GM19035 (cell line): ENCODE results near the gene DPP7.
"Not testable (repeated sequence)": the region's sequence is repeated elsewhere in the genome, so short reads cannot be mapped to it uniquely, and the experiment has no call there.

Source experiments
- ATAC-seq: cut with Tn5 transposase; IDR thresholded peaks from one replicate; pipeline ENCODE4 v1.9.1; 2021; ENCODE audit not compliant: unreplicated experiment

Gene DPP7

DNA sequence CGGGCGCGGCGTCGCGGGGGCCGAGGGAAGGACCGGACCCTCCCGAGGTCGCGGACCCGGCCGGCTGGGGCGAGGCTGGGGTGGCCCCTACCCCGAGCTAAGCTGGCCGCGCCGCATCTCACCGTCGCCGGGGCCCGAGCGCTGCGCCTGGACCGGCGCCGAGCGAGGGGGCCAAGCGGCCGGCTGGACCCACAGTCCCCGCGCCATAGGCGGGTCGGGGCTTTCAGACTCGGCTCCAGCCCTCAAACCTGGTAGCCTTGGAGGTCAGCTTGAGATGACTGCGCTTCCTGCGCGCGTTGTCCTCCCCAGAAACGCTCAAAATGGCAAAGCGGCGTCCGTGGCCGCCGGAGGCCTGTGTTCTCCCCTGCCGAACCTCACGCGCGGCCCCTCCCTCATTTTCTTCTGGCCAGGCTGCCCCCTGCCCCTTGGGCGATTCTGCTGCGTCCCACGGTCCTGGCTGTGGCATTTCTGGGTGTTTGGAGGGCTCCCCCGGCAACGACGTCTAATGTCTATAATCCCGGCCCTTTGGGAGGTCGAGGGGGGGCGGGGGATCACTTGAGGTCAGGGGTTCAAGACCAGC lies 15.7 kb upstream of the DPP7 start:
- ATAC-seq = peak; percentile 21

DNA sequence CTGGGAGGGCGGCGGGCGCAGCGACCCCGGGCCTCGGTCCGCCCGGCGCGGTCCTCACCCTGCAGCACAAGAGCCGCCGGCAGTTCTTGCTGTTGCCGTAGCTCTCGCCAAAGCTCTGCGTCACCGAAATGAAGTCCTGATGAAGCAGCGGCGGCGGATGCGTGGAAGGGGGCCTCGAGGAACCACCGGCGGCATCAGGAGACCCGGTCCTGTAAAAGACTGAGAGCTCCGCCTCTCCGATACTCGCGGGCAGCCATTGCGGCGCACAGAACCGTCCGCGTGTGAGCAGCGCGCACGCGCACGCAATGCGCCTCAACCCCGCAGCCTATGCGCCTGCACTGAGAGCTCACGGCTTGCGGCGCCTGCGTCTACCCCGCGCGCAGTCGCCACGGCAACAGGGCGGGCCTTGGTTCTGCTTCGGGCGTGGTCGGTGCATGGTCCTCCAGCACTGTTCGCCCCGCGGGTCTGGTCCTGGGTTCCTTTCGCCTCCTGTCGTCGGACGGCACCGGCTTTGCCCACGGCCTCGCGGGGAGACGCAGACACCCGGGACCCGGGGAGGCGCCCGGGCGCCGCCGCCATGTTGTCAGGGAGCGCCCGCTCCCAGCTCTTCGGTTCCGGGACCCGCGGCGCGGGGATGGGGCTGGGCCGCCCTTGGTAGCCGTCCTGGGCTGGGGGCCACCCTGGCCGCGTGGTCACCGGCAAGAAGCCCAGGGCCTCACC lies 15.1 kb upstream of the DPP7 start:
- ATAC-seq = peak; percentile 76

DNA sequence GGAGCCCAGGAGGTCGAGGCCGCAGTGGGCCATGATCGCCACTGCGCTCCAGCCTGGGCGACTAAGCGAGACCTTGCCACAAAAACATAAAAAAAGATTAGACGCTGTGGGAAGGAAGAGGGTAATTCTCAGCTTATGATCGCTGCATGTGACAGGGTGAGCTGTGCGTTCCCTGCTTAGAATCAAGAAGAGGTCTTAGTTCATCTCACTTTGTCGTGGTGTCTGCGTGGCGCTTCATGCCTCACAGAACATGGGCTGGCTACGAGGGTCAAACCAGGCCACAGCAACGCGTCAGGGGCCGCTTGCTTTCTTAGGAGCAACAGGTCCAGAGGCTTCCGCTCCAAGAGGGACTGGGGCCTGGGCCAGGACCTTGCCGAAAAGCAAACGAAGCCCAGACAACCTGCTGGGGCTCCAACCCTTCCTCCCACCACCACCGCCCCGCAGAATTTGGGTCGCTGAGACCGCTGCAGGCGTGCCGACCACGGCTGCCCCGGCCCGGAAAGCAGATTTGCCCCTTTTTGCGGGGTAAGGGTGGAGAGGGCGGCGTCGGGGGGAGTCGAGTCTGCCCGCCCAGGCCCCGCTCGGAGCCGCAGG lies 14.4 kb upstream of the DPP7 start:
- ATAC-seq = peak; percentile 12

DNA sequence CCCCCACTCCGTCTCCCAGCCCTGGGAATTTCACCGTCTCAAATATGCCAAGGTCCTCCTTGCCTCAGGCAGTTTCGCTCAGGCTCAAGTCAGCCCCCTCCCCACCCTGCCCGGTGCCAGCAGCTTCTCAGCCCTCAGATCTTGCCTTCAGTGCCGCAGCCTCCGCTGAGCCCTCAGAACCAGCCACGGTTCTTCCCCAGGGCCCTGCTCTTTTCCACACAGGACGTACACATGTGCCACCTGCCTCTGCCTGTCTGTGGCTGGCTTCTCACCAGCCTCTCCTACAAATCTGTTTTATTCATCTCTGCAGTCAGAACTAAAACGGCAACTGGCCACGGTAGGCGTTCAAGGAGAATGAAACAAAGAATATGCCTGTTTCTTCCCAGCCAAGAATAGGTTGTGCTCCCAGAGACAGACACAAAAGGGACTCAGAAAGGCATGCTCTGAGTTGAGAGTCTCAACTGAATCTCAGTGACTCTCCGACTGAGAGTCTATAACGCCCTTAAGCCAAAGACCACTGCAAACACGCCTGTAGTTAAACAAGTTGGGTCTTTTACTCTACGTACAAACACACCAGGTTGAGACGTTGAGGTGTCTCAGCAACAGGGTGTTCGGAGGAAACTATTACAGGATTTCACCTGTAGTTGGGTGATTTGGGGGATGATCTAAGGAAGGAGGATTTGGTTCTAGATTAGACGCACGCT lies 13.8 kb upstream of the DPP7 start:
- no peak for ATAC-seq

DNA sequence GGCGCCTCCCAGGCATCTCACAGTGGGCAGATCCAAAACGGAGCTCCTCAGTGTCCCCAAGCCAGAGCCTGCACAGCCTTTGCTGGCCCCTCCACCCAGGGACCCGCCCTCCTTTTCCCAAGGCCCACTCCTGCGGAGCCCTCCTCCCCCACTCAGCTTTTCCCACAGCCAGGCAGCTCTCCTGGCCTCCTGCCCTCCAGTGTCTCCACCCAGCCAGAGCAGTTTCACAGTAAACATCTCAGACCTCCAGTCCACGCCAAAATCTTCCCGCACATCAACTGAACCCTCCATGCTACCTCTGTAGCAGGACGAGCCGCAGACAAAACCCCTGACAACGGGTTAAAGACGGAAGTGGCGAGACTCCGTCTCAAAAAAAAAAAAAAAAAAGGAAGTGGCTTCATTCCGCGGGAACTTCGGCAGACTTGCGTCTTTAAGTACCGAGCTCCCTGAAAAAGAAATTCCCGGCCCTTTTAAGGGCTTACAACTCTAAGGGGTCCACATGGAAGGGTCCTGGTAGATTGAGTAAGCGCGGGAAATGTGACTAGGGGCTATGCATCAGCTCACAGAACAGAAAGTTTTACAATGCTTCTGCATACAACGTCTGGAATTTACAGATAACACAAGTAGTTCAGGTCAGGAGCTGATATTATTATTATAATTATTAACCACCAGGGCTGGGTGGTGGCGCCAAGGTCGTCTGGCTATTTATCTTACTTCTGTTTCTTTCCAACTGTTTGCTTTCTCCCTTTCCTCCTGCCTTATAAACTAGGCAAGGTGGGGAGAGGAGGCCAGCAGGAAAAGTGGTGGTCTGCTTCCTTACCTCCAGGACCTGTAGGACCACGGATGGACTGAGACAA lies 13.0 kb upstream of the DPP7 start:
- ATAC-seq = no peak

DNA sequence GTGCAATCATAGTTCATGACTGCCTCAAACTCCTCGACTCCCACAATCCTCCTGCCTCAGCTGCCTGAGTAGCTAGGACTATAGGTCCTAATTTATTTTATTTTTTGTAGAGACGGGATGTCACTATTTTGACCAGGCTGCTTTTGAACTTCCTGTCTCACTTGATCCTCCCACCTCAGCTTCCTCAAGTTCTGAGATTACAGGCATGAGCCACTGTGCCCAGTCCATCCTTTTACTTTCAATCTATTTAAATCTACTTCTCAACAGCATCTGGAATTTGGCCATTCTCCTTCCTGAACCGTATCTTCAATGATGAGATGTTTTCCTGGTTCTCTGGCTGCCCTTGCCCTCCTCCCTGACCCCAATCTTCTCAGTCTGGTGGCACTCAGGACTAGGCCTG lies 12.3 kb upstream of the DPP7 start:
- ATAC-seq = no peak

DNA sequence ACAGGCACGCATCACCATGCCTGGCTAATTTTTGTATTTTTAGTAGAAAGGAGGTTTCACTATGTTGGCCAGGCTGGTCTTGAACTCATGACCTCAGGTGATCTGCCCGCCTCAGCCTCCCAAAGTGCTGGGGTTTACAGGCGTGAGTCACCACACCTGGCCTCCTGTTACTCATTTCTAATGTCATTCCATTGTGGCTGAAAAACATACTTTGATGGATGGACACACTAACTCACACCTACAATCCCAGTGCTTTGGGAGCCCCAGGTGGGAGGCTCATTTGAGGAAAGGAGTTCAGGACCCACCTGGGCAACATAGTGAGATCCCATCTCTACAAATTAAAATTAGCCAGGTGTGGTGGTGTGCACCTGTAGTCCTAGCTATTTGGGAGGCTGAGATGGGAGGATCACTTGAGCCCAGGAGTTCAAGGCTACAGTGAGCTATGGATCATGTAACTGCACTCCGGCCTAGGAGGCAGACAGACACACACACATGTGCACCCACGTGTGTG lies 9.5 kb upstream of the DPP7 start:
- not testable (repeated sequence) for ATAC-seq

DNA sequence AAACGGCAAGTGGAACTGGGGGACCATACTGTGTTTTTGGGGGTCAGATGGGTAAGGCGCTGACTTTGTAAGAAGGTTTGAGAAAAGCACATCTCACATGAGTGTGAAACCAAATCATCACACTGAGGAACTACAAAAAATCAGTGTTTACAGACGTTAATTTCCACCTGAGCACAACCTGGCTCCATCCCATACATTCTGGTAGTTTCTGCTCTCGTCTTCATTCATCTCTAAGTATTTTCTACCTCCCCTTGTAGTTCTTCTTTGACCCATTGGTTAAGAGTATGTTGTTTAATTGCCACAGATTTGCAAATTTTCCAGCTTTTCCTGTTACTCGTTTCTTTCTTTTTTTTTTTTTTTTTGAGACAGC lies 8.9 kb upstream of the DPP7 start:
- ATAC-seq = no peak

DNA sequence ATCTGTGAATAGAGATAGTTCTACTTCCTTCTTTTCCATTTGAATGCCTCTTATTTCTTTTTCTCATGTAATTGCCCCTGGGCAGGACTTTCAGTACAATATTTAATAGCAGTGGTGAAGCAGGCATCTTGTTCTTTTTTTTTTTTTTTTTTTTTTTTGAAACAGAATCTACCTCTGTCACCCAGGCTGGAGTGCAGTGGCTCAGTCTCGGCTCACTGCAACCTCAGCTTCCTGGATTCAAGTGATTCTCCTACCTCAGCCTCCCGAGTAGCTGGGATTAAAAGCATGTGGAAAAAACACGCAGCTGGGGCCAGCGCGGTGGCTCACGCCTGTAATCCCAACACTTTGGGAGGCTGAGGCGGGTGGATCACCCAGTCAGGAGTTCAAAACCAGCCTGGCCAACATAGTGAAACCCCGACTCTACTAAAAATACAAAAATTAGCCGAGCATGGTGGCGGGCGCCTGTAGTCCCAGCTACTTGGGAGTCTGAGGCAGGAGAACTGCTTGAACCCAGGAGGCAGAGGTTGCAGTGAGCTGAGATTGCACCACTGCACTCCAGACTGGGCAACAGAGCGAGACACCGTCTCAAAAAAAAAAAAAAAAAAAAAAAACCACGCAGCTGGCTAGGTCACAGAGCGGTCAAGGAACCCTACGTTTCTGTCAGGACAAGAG lies 8.4 kb upstream of the DPP7 start:
- not testable (repeated sequence) for ATAC-seq

DNA sequence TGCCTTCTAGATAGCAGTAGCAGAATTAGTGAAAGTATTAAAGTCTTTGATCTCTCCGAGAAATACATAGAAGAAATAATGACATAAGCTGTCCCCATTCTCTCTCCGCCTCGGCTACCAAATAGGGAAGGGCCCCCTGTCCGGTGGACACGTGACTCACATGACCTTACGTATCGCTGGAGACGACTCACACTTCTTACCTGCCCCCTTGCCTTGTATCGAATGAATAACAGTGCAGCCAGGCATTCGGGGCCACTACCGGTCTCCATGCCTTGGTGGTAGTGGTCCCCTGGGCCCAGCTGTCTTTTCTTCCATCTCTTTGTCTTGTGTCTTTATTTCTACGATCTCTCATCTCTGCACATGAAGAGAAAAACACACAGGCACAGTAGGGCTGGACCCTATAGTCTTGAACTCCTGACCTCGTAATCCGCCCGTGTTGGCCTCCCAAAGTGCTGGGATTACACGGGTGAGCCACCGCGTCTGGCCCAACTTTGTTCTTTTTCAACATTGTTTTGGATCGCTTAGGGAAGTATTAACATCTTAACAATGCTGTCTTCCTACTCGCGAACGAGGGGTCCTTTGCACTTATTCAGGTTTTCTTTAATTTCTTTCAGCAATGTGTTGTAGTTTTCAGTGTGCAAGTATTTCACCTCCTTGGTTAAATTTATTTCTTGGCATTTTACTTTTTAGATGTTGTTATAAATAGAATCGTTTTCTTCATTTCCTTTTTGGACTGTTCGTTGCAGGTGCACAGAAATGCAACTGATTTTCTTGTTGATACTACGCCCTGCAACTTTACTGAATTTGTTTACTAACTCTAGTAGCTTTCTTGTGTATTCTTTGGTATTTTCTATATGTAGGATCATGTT lies 7.6 kb upstream of the DPP7 start:
- not testable (repeated sequence) for ATAC-seq

DNA sequence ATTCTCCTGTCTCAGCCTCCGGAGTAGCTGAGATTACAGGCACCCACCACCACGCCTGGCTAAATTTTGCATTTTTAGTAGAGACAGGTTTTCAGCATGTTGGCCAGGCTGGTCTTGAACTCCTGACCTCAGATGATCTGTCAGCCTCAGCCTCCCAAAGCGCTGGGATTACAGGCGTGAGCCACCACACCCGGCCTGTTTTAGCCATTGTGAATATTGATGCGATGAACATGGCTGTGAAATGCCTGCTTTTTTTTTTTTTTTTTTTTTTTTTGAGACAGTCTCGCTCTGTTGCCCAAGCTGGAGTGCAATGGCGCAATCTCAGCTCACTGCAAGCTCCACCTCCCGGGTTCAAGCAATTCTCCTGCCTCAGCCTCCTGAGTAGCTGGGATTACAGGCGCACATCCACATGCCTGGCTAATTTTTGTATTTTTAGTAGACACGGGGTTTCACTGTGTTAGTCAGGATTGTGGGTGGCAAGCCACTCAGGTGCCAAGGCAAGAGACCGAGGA lies 3.6 kb upstream of the DPP7 start:
- ATAC-seq = not testable (repeated sequence)

DNA sequence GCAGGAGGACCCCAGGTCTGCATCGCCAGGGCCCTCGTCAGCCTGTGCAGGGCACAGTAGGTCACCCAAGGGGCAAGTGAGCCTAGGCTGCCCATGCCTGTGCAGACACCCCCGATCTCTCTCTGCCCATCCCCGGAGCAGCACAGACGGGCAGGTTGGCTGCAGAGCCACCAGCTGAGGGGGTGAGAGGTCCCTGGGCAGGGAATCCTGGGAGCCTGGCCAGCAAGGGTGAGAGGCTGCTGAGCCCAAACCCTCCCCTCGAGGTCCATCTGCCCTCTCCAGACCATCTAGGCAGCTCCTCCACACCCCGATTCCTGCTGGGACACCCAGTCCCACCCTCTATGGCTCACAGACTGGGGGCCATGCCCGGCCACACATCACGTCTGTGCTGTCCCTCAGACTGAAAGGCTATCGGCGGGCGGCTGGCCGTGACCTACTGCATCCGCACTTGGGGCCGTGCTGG lies 2.8 kb upstream of the DPP7 start:
- no peak for ATAC-seq

DNA sequence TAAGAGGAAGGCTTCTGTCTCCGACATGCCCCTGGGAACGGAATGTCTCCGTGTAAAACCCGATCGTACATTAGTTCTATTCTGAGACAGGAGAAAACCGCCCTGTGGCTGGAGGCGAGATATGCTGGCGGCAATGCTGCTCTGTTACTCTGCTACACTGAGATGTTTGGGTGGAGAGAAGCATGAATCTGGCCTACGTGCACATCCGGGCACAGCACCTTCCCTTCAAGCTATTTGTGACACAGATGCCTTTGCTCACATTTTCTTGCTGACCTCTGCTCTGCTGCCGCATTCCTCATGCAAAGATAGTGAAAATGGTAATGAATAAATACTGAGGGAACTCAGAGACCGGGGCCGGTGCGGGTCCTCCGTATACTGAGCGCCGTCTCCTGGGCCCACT lies 2.2 kb upstream of the DPP7 start:
- no peak for ATAC-seq

DNA sequence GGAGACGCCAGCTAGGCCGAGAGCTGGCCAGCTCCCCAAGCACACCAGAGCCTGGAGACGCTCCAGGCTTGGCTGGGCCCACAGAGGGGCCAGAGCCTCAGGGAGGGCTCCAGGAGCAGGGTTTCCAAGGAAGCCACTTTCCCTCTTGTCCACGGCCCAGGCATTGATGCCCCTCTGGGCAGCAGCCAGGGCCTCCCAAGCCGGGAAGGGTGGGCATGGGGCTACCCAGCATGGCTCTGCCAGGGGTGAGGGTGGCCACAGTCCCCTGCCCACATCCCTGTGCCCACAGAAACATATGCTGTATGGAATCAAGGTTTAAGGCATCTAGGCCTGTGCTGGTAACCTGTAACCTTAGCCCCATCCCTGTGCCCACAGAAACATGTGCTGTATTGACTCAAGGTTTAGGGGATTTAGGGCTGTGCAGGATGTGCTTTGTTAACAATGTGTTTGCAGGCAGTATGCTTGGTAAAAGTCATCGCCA lies 1.5 kb upstream of the DPP7 start:
- ATAC-seq = no peak

DNA sequence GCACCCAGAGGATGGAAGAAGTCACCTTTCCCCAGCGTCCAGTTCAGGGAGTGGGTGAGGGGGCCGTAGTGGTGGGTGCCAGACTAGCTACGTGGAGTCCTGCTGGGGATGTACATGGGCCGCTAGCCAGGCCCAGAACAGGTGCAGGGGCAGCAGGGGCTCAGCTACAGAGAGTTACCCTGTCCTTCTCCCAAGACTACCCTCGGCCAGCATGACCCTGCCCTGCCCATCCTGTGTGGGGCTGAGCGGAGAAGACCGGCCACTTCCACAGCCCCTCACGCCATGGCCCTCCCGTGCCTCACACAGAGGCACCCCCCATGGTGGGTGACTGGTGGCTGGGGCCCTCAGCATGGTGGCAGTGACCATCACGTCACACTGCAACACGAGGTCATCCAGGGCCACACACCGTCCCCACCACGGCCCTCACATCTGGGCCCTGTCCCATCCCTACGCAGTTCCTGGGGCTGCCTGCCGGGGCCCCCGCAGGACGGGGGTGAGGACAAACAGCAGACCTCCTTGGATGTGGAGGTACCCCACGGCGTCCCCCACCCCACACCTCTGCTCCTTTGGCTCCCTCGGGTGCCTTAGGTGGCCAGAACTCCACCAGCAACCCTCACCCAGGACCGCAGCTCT lies 977 bp upstream of the DPP7 start:
- no peak for ATAC-seq

DNA sequence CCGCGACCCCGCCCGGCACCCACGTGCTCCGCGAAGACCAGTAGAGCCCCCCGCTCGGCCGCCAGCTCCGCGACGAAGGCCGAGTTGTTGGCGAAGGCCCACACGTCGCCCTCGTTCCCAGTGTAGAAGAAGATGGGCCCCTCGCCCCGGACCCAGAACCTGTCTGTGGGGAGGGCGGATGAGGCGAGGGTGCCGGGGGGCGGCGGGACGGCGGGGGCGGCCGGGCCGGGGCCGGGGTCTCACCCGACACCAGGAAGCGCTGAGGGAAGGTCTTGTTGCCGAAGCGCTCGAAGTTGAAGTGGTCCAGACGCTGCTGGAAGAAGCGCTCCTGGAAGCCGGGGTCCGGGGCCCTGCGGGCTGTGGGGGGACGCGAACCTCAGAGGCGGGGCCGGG lies 317 bp downstream of the DPP7 start:
- ATAC-seq = no peak

DNA sequence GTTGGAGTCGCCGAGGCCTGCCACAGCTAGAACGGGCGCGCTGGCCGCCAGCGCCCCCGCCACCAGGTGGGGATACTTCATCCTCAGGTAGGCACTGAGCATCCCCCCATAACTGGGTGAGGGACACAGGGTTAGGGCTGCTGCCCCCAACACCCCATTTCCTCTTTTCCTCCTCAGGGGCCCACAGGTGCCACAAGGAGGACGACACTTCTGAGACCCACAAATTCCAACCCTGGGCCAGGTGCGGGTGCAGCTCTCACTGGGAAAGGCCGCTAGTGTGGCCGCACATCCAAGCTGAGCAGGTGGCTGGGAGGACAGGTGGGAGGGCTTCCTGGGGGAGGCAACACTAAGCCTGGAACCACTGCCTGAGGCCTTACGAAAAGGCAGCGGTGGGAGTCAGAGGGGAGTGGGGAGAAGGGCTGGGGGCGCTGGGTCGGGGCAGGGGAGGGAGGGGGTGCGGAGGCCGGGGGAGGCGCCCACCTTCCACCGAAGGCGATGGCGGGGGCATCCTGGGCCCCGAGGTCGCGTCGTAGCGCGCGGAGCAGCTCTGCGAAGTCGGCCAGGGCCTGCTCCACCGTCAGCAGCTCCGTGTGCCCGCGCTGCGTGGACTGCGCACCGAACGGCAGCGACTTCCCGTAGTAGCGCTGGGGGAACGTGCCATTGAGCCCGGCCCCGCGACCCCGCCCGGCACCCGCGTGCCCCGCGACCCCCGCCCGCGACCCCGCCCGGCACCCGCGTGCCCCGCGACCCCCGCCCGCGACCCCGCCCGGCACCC lies 961 bp downstream of the DPP7 start:
- no peak for ATAC-seq
